Effector memory CD4-positive, alpha-beta T cell (primary cell): ENCODE data around the gene CASP7.
"Not testable (repeated sequence)": the region's sequence is repeated elsewhere in the genome, so short reads cannot be mapped to it uniquely, and the experiment has no call there.

Experiments
- DNase-seq, 3 donors: peaks; one replicate each; pipeline ENCODE4 v3.0.0-alpha.2; 2020
- H3K27ac ChIP-seq: 2 replicates; pipeline ENCODE4 v1.7.0; 2013; ENCODE audit warnings: mild to moderate bottlenecking, low read length, moderate library complexity; ENCODE audit not compliant: insufficient read depth, poor library complexity, severe bottlenecking
- H3K27me3 ChIP-seq: replicated peaks from 2 replicates; pipeline ENCODE4 v1.7.0; 2013; ENCODE audit warnings: mild to moderate bottlenecking, low read length; ENCODE audit not compliant: insufficient read depth, control insufficient read depth, poor library complexity, severe bottlenecking
- H3K36me3 ChIP-seq: 2 replicates; pipeline ENCODE4 v1.7.0; 2013; ENCODE audit warnings: mild to moderate bottlenecking, low read length, moderate library complexity; ENCODE audit not compliant: control insufficient read depth, insufficient read depth
- H3K4me1 ChIP-seq: 2 replicates; pipeline ENCODE4 v1.7.0; 2013; ENCODE audit warnings: low read length, mild to moderate bottlenecking; ENCODE audit not compliant: control insufficient read depth, insufficient read depth, poor library complexity, severe bottlenecking
- H3K4me3 ChIP-seq: 2 replicates; pipeline ENCODE4 v1.7.0; 2013; ENCODE audit warnings: low read length, low read depth, mild to moderate bottlenecking; ENCODE audit not compliant: insufficient read depth, poor library complexity, severe bottlenecking
- H3K9me3 ChIP-seq: 2 replicates; pipeline ENCODE4 v1.7.0; 2013; ENCODE audit warnings: mild to moderate bottlenecking, low read length, moderate library complexity; ENCODE audit not compliant: control insufficient read depth

CASP7 gene

DNA sequence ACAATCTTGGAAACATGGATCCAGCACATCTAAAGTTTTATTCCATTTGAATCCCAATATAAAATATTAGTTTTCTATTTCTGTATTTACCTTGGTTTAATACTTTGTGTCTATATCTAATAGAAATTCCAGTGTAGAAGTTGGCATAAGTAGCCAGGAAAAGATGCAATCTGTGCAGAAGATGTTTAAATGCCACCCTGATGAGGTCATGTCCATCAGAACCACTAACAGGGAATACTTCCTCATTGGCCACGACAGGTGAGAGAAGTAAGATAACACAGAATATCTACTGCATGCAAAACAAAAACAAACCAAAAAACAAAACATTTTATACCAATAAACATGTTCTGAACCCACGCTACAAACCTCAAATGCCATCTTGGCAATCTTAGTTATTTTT is 87.5 kb downstream of the CASP7 start:
- H3K36me3 ChIP-seq, result no peaks in the 10 kb centered on the region
- H3K4me3 ChIP-seq, result no peak overlapping the region
- H3K9me3 ChIP-seq, result no peaks in the 10 kb centered on the region
- no peaks in the 10 kb centered on the region for H3K27me3 ChIP-seq
- DNase-seq, result no peak
- H3K4me1 ChIP-seq, result no peaks in the 10 kb centered on the region
- no peak overlapping the region for H3K27ac ChIP-seq

DNA sequence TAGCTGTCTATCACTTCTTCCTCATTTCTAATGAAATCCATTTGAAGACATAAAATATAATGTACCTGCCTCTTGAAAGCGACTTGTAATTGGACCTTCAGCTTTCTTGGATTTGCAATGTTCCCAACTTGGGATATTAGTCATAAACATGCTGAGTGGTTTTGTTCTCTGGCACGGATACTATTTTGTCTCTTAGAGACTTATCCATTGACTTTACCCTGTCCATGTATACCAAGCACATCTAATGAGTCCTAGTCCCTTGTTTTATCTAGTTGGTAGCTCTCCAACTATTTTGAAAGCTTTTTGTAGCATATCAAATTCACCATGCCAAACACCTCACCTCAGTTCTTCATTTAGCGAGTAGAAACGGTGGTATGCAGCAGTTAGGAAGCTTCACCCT is 90.6 kb downstream of the CASP7 start:
- Histone ChIP-seq H3K36me3 (no peaks in the 10 kb centered on the region), H3K4me3 (no peak overlapping the region), H3K27ac (no peak overlapping the region), H3K27me3 (no peaks in the 10 kb centered on the region), H3K9me3 (no peaks in the 10 kb centered on the region), H3K4me1 (no peaks in the 10 kb centered on the region)
- DNase-seq, result no peak

DNA sequence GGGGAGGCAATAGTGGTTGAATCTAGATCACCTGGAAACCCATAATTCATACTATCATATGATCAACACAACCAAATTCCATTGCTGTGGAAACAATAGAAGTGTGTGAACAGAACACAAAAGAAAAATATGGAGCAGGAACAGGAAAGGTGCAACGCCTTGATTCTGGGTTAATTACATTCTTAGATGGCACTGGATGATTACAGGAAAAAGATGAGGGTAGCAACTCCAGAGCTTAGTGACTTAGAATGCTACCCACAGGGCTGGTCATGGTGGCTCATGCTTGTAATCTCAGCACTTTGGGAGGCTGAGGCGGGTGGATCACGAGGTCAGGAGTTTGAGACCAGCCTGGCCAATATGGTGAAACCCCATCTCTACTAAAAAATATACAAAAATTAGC is 91.4 kb downstream of the CASP7 start:
- not testable (repeated sequence) for H3K4me3 ChIP-seq, H3K36me3 ChIP-seq, DNase-seq, H3K9me3 ChIP-seq, H3K4me1 ChIP-seq, H3K27me3 ChIP-seq, H3K27ac ChIP-seq

DNA sequence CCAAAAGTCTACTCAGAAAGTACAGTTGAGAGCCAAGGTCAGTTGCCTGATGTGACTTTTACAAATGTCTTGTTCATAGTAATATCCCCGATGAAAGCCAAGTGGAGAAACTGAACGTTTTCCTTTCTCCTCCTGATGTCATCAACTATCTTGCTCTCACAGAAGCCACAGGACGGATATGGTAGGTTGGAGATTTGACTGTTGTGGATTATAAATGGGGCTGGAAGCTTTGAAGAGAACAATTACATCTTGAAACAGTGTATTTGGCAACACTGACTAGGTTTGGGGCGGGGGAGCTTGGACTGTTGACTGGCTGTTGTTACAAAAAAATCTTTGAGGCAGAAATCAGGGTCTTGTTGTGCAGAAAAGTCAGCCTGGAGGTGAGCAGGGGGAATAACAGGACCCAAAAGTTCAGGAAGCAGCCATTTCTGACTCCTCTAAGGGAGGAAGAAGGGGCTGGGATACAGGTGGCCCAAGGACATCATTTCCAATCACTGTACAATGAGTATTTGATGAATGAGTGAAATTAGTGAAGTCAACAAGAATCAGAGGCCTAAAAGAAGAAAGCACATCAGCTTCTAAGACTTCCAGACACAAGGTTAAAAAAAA is 96.1 kb downstream of the CASP7 start:
- no peak for DNase-seq
- Histone ChIP-seq H3K27me3 (no peaks in the 10 kb centered on the region), H3K9me3 (no peaks in the 10 kb centered on the region), H3K4me3 (no peak overlapping the region), H3K27ac (no peak overlapping the region), H3K4me1 (no peaks in the 10 kb centered on the region), H3K36me3 (no peaks in the 10 kb centered on the region)

DNA sequence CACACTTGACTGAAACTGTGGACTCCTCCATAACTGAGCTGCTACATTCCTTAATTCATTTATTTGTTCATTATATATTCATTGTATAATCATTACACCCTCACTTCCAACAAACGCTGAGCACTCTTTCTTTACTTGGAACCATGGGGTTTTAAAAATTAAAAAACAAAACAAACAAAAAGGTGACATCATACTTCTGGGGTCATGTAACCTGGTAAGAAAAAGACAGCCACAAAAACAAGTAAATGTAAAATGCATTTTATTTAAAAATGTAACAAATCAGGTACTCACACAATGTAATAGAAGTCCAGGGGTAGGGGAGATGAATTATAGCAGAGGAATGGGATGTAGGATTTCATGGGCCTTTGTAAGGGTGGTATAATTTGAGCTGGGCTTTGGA is 96.8 kb downstream of the CASP7 start:
- Histone ChIP-seq H3K27ac (no peak overlapping the region), H3K27me3 (no peaks in the 10 kb centered on the region), H3K9me3 (no peaks in the 10 kb centered on the region), H3K4me1 (no peaks in the 10 kb centered on the region), H3K4me3 (no peak overlapping the region), H3K36me3 (no peaks in the 10 kb centered on the region)
- DNase-seq, result no peak
